Lower lobe of right lung (tissue), 2 donors: ENCODE measurements around the gene CCDC81. TPM values are rescaled to one million over a fixed set of nuclear protein-coding genes. Genes with fewer than 3 reads are reported as not detected.

Source experiments
- ATAC-seq, 2 donors: fragments of 200-7000 bp; cut with Tn5 transposase; one replicate each; pipeline ENCODE4 v1.9.1; 2020 to 2022; ENCODE audit warnings: mild to moderate bottlenecking in 2 of 2, moderate library complexity in 2 of 2
- DNase-seq: peaks from one replicate; pipeline ENCODE4 v3.0.0-alpha.2; 2020
- H3K27ac ChIP-seq: fragments of 200-600 bp; one replicate; pipeline ENCODE4 v1.8.0; 2022
- H3K27me3 ChIP-seq: fragments of 200-600 bp; one replicate; pipeline ENCODE4 v1.8.0; 2022; ENCODE audit warnings: low read depth
- H3K36me3 ChIP-seq: fragments of 200-600 bp; one replicate; pipeline ENCODE4 v1.8.0; 2022; ENCODE audit warnings: mild to moderate bottlenecking
- H3K4me1 ChIP-seq: fragments of 200-600 bp; one replicate; pipeline ENCODE4 v1.8.0; 2022
- H3K4me3 ChIP-seq: fragments of 200-600 bp; one replicate; pipeline ENCODE4 v1.8.0; 2022; ENCODE audit warnings: mild to moderate bottlenecking
- H3K9me3 ChIP-seq: fragments of 200-600 bp; one replicate; pipeline ENCODE4 v1.8.0; 2022
- CTCF ChIP-seq: fragments of 200-600 bp; IDR thresholded peaks from one replicate; pipeline ENCODE4 v1.8.0; 2022; ENCODE audit warnings: antibody characterized with exemption, mild to moderate bottlenecking
- intact Hi-C: fragments of 100-400 bp; cut with DNase I; formaldehyde crosslinking; loops from one replicate; pipeline ENCODE4 v1.11.0; 2022
- total RNA-seq: library from RNA; stranded (reverse); fragmentation: NEBNext Ultra II Directional; extraction: Animal tissue kit (Norgen Biotek cat#: 25700); gene quantifications from one replicate; pipeline ENCODE4 v1.2.1, GENCODE V29; 2021
- donor health status: DM: no; HTN: yes; CAD: no; lungs with severe emphysema.

CCDC81 gene
- total RNA-seq, 1 donor from 2014 or later, result 4.8 TPM

GRCh38 chr11:86440843-86441242, 66.2 kb downstream of the CCDC81 start:
- H3K36me3 ChIP-seq, result peaks cover 6% of the 10 kb centered on the region
- no peak overlapping the region for H3K4me3 ChIP-seq
- intact Hi-C loops, result no loop called here
- H3K9me3 ChIP-seq, result no peaks in the 10 kb centered on the region
- ATAC-seq (no peak), DNase-seq (no peak)
- H3K27ac ChIP-seq, result no peak overlapping the region
- TF ChIP-seq CTCF, result no peak
- no peaks in the 10 kb centered on the region for H3K4me1 ChIP-seq
- no peaks in the 10 kb centered on the region for H3K27me3 ChIP-seq

DNA sequence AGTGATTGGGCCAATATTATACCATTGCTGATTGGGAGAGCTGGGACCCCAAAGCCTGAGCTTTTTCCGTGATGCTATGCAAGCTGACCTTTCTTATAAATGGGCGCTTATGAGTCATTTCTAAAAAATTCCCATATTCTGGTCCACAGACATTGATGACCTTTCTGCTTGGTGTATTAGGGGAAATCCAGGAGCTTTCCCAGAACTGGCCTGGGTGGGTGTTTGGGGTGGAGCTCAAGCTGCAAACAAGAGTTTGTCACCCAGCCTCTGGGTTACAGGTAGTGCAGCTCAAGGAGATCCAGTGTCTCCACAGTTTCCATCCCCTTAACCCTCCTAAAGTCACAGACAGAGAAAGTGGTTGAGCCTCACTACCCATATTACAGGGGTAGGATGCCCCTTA, 67.7 kb downstream of the CCDC81 start:
- H3K27ac ChIP-seq, result no peak overlapping the region
- peaks cover 14% of the 10 kb centered on the region for H3K36me3 ChIP-seq
- intact Hi-C loops, result no loop called here
- TF ChIP-seq CTCF, result no peak
- H3K4me3 ChIP-seq, result no peak overlapping the region
- no peaks in the 10 kb centered on the region for H3K9me3 ChIP-seq
- no peaks in the 10 kb centered on the region for H3K27me3 ChIP-seq
- no peaks in the 10 kb centered on the region for H3K4me1 ChIP-seq
- ATAC-seq, result no peak
- DNase-seq, result no peak

DNA sequence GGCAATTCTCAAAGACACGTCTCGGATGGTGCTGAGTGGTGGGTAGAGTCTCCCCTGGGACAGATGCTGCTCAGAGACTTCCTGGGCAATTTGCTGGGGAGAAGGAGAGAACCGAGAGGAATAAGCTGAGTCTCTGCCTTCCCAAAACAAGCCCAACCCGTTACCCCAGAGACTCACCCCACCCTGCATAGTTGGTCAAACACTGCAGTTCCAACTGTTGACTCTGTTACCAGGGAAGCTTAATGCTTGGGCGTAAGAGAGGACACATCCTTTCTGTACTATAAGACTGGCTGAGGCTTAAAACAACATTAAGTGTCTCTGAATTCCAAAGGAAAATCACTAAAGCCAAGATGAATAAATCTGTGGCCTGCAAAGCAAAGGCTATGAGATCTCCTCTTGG, 68.1 kb downstream of the CCDC81 start:
- Histone ChIP-seq H3K36me3 (peaks cover 14% of the 10 kb centered on the region), H3K4me3 (no peak overlapping the region), H3K27me3 (no peaks in the 10 kb centered on the region), H3K27ac (no peak overlapping the region), H3K4me1 (no peaks in the 10 kb centered on the region), H3K9me3 (no peaks in the 10 kb centered on the region)
- no peak for TF ChIP-seq CTCF
- ATAC-seq (no peak), DNase-seq (no peak)
- intact Hi-C loops, result no loop called here

GRCh38 chr11:86443415-86443814, 68.7 kb downstream of the CCDC81 start:
- TF ChIP-seq CTCF, result no peak
- H3K27me3 ChIP-seq, result no peaks in the 10 kb centered on the region
- intact Hi-C loops, result no loop called here
- no peaks in the 10 kb centered on the region for H3K9me3 ChIP-seq
- H3K36me3 ChIP-seq, result peaks cover 14% of the 10 kb centered on the region
- no peak for ATAC-seq
- no peak overlapping the region for H3K4me3 ChIP-seq
- no peaks in the 10 kb centered on the region for H3K4me1 ChIP-seq
- no peak for DNase-seq
- no peak overlapping the region for H3K27ac ChIP-seq

DNA sequence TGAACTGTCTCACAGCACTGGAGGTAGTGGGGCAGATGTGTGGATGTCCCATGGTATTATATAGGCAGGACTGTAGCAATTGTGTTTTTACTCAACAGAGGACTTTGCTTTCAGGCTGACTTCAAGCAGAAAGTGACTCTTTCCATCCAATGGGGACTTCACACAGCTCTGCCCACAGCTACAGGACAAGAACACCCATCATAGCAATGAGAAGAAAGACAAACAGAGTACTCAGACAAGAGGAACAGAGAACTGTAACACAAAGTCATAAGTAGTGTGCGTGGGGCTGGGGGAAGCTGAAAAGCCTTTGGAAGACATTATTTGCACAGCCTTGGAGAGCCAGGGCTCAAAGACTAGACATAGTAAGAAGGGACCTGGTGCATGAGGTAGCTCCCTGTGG, 70.3 kb downstream of the CCDC81 start:
- peaks cover 14% of the 10 kb centered on the region for H3K36me3 ChIP-seq

More for the DNA sequence above, 70.3 kb downstream of the CCDC81 start:
- ATAC-seq (no peak), DNase-seq (no peak)
- no peaks in the 10 kb centered on the region for H3K27me3 ChIP-seq
- no peaks in the 10 kb centered on the region for H3K9me3 ChIP-seq
- no peak overlapping the region for H3K27ac ChIP-seq
- H3K4me3 ChIP-seq, result no peak overlapping the region
- intact Hi-C loops, result no loop called here
- no peak for TF ChIP-seq CTCF
- H3K4me1 ChIP-seq, result no peaks in the 10 kb centered on the region
